Nephron progenitor cell (in vitro differentiated cells): ENCODE measurements around the gene CHAF1B.

ENCODE experiments used
- DNase-seq: peaks from one replicate; pipeline ENCODE4 v3.0.0; 2021
- H3K27ac Mint-ChIP-seq: 2 replicates; pipeline ENCODE4 v1.8.0; 2021; ENCODE audit warnings: mild to moderate bottlenecking, moderate library complexity, mixed read lengths
- H3K27me3 Mint-ChIP-seq: 2 replicates; pipeline ENCODE4 v1.8.0; 2021; ENCODE audit warnings: mild to moderate bottlenecking, low read depth, mixed read lengths; ENCODE audit not compliant: poor library complexity
- H3K36me3 Mint-ChIP-seq: 2 replicates; pipeline ENCODE4 v1.8.0; 2021; ENCODE audit warnings: low read depth, mixed read lengths
- H3K4me1 Mint-ChIP-seq: 2 replicates; pipeline ENCODE4 v1.8.0; 2021; ENCODE audit warnings: mixed read lengths
- H3K4me3 Mint-ChIP-seq: 2 replicates; pipeline ENCODE4 v1.8.0; 2021; ENCODE audit warnings: mild to moderate bottlenecking, moderate library complexity, mixed read lengths
- H3K9me3 Mint-ChIP-seq: 2 replicates; pipeline ENCODE4 v1.8.0; 2021; ENCODE audit warnings: mild to moderate bottlenecking, moderate library complexity, mixed read lengths
- CTCF ChIP-seq: fragments of 200-600 bp; sonication (generic); IDR thresholded peaks from 2 replicates; pipeline ENCODE4 v1.5.0; 2021; ENCODE audit warnings: antibody characterized with exemption

The CHAF1B gene

GRCh38 chr21:36424592-36424991 is 39.4 kb downstream of the CHAF1B start:
- H3K4me3 Mint-ChIP-seq: no peak overlapping the region
- no peaks in the 10 kb centered on the region for H3K36me3 Mint-ChIP-seq
- peaks cover 4% of the 10 kb centered on the region for H3K27me3 Mint-ChIP-seq
- no peak for DNase-seq
- no peaks in the 10 kb centered on the region for H3K9me3 Mint-ChIP-seq
- no peak for TF ChIP-seq CTCF
- peaks cover 27% of the 10 kb centered on the region for H3K4me1 Mint-ChIP-seq
- H3K27ac Mint-ChIP-seq: no peak overlapping the region

- Mint-ChIP-seq H3K4me1 (peaks cover 31% of the 10 kb centered on the region), H3K27me3 (peaks cover 4% of the 10 kb centered on the region), H3K27ac (no peak overlapping the region), H3K9me3 (no peaks in the 10 kb centered on the region), H3K4me3 (no peak overlapping the region), H3K36me3 (no peaks in the 10 kb centered on the region)
- no peak for TF ChIP-seq CTCF
- no peak for DNase-seq
Observed at GRCh38 chr21:36425286-36425685, 40.1 kb downstream of the CHAF1B start.

- peaks cover 9% of the 10 kb centered on the region for H3K27me3 Mint-ChIP-seq
- H3K36me3 Mint-ChIP-seq: no peaks in the 10 kb centered on the region
- no peak for TF ChIP-seq CTCF
- no peak overlapping the region for H3K4me3 Mint-ChIP-seq
- DNase-seq: no peak
- no peaks in the 10 kb centered on the region for H3K9me3 Mint-ChIP-seq
- peaks cover 37% of the 10 kb centered on the region for H3K4me1 Mint-ChIP-seq
- H3K27ac Mint-ChIP-seq: no peak overlapping the region
Observed at GRCh38 chr21:36427502-36427901, 42.3 kb downstream of the CHAF1B start.

GRCh38 chr21:36428761-36429432 is 43.7 kb downstream of the CHAF1B start:
- no peaks in the 10 kb centered on the region for H3K9me3 Mint-ChIP-seq
- H3K27me3 Mint-ChIP-seq: peaks cover 5% of the 10 kb centered on the region
- H3K27ac Mint-ChIP-seq: peak overlapping the region; percentile 81
- H3K4me3 Mint-ChIP-seq: peak overlapping the region; percentile 3
- DNase-seq: peak; percentile 41
- peaks cover 48% of the 10 kb centered on the region for H3K4me1 Mint-ChIP-seq
- no peak for TF ChIP-seq CTCF
- H3K36me3 Mint-ChIP-seq: no peaks in the 10 kb centered on the region

- peaks cover 59% of the 10 kb centered on the region for H3K4me1 Mint-ChIP-seq
- peak; percentile 6 for TF ChIP-seq CTCF
- H3K27ac Mint-ChIP-seq: peak overlapping the region; percentile 96
- peak overlapping the region; percentile 61 for H3K4me3 Mint-ChIP-seq
- no peaks in the 10 kb centered on the region for H3K36me3 Mint-ChIP-seq
- no peaks in the 10 kb centered on the region for H3K9me3 Mint-ChIP-seq
- DNase-seq: peak; percentile 47
- peaks cover 5% of the 10 kb centered on the region for H3K27me3 Mint-ChIP-seq
Observed at GRCh38 chr21:36429947-36430546, 44.9 kb downstream of the CHAF1B start.

GRCh38 chr21:36430841-36431240 is 45.6 kb downstream of the CHAF1B start:
- Mint-ChIP-seq H3K27me3 (peaks cover 5% of the 10 kb centered on the region), H3K27ac (peak overlapping the region; percentile 96), H3K4me1 (peaks cover 64% of the 10 kb centered on the region), H3K4me3 (no peak overlapping the region), H3K9me3 (no peaks in the 10 kb centered on the region), H3K36me3 (no peaks in the 10 kb centered on the region)
- DNase-seq: no peak
- no peak for TF ChIP-seq CTCF
